EL (cell line): ENCODE data around the gene ZBTB17.
A peak's percentile ranks its signal among the peaks of the same experiment; 100 is the strongest.
"Not testable (repeated sequence)": the region's sequence is repeated elsewhere in the genome, so short reads cannot be mapped to it uniquely, and the experiment has no call there.

Experiments used
- DNase-seq: peaks from one replicate; pipeline ENCODE4 v3.0.0-alpha.2; 2016

ZBTB17 gene

GRCh38 chr1:15988856-15989736 lies 13.2 kb upstream of the ZBTB17 start:
- no peak for DNase-seq

- peak; percentile 58 for DNase-seq
Observed at GRCh38 chr1:15985611-15986297, 9.9 kb upstream of the ZBTB17 start.

GRCh38 chr1:15983275-15983674 lies 7.4 kb upstream of the ZBTB17 start:
- no peak for DNase-seq

- DNase-seq, result no peak
Observed at GRCh38 chr1:15981679-15982078, 5.8 kb upstream of the ZBTB17 start.

GRCh38 chr1:15977947-15978346 lies 2.0 kb upstream of the ZBTB17 start:
- DNase-seq, result not testable (repeated sequence)

GRCh38 chr1:15975358-15975804 lies 520 bp downstream of the ZBTB17 start:
- DNase-seq, result peak; percentile 72

- DNase-seq, result no peak
Observed at GRCh38 chr1:15974855-15975254, 1.0 kb downstream of the ZBTB17 start.

GRCh38 chr1:15973772-15974171 lies 2.1 kb downstream of the ZBTB17 start:
- DNase-seq, result no peak

GRCh38 chr1:15972409-15972808 lies 3.5 kb downstream of the ZBTB17 start:
- no peak for DNase-seq

- no peak for DNase-seq
Observed at GRCh38 chr1:15970911-15971310, 5.0 kb downstream of the ZBTB17 start.

- no peak for DNase-seq
Observed at GRCh38 chr1:15969321-15969880, 6.5 kb downstream of the ZBTB17 start.

- DNase-seq, result no peak
Observed at GRCh38 chr1:15968172-15968571, 7.7 kb downstream of the ZBTB17 start.

GRCh38 chr1:15966956-15967344 lies 9.0 kb downstream of the ZBTB17 start:
- no peak for DNase-seq

- peak; percentile 58 for DNase-seq
Observed at GRCh38 chr1:15966081-15966955, 9.6 kb downstream of the ZBTB17 start.

GRCh38 chr1:15965228-15965767 lies 10.6 kb downstream of the ZBTB17 start:
- DNase-seq, result peak; percentile 59

- no peak for DNase-seq
Observed at GRCh38 chr1:15963968-15964648, 11.8 kb downstream of the ZBTB17 start.

- no peak for DNase-seq
Observed at GRCh38 chr1:15963363-15963967, 12.4 kb downstream of the ZBTB17 start.

GRCh38 chr1:15962671-15963362 lies 13.1 kb downstream of the ZBTB17 start:
- DNase-seq, result no peak

- DNase-seq, result no peak
Observed at GRCh38 chr1:15962176-15962575, 13.7 kb downstream of the ZBTB17 start.

GRCh38 chr1:15961492-15961891 lies 14.4 kb downstream of the ZBTB17 start:
- DNase-seq, result no peak

- no peak for DNase-seq
Observed at GRCh38 chr1:15960808-15961207, 15.1 kb downstream of the ZBTB17 start.
